ENCODE results near the gene PLA2G2F.

The PLA2G2F gene

GRCh38 chr1:20096840-20097447 is 42.2 kb upstream of the PLA2G2F start:
- TF ChIP-seq CTCF (IDR thresholded peaks at IDR 0.05) = no peak

- no peak for TF ChIP-seq CTCF (IDR thresholded peaks at IDR 0.05)
Observed at GRCh38 chr1:20099533-20099932, 39.6 kb upstream of the PLA2G2F start.

- peak; percentile 69 for TF ChIP-seq CTCF (IDR thresholded peaks at IDR 0.05)
Observed at GRCh38 chr1:20100632-20101355, 38.3 kb upstream of the PLA2G2F start.

- TF ChIP-seq CTCF (IDR thresholded peaks at IDR 0.05) = no peak
Observed at GRCh38 chr1:20102875-20103274, 36.2 kb upstream of the PLA2G2F start.

GRCh38 chr1:20105856-20106255 is 33.3 kb upstream of the PLA2G2F start:
- no peak for TF ChIP-seq CTCF (IDR thresholded peaks at IDR 0.05)

GRCh38 chr1:20107351-20107750 is 31.8 kb upstream of the PLA2G2F start:
- TF ChIP-seq CTCF (IDR thresholded peaks at IDR 0.05) = no peak

- no peak for TF ChIP-seq CTCF (IDR thresholded peaks at IDR 0.05)
Observed at GRCh38 chr1:20107796-20108195, 31.3 kb upstream of the PLA2G2F start.

All from LNCAP (cell line).